ENCODE data around the gene TENM3.

- TF ChIP-seq CTCF (IDR thresholded peaks at IDR 0.05) (no peak), POLR2A (IDR thresholded peaks at IDR 0.05) (no peak)
These were observed 48.5 kb downstream of the TENM3 start for GRCh38 chr4:182291597-182292270.

Data from uterus (tissue), 2 donors.